Measurements from ENCODE around the gene C11orf24. TPM values are rescaled to one million over a fixed set of nuclear protein-coding genes. Genes with fewer than 3 reads are reported as not detected.

Gene C11orf24
- 10 to 100 TPM in 1 of 2 donors, 1 to 10 TPM in 1; 9.8 to 50.0 TPM for total RNA-seq
- 10 to 100 TPM; 25.4 to 33.9 TPM for polyA plus RNA-seq
- long read RNA-seq, donor 1, transcript C11orf24-201 (4 exons, 2,063 nt), result major isoform, 9 of 10 reads
- long read RNA-seq, donor 1, partial matches to known transcripts, result 0 of 10 reads
- long read RNA-seq, donor 1, other reads (novel, unspliced or antisense), result 0 of 10 reads
- long read RNA-seq, donor 2, partial matches to known transcripts, result 0 of 4 reads
- long read RNA-seq, donor 2, other reads (novel, unspliced or antisense), result 0 of 4 reads
- long read RNA-seq, donor 3, partial matches to known transcripts, result 0 of 3 reads
- long read RNA-seq, donor 3, other reads (novel, unspliced or antisense), result 0 of 3 reads
- long read RNA-seq, donor 4, partial matches to known transcripts, result 0 of 3 reads
- long read RNA-seq, donor 4, other reads (novel, unspliced or antisense), result 0 of 3 reads
- long read RNA-seq, donor 5, transcript C11orf24-201 (4 exons, 2,063 nt), result major isoform, 14 of 17 reads
- long read RNA-seq, donor 5, partial matches to known transcripts, result 0 of 17 reads
- long read RNA-seq, donor 5, other reads (novel, unspliced or antisense), result 0 of 17 reads

DNA sequence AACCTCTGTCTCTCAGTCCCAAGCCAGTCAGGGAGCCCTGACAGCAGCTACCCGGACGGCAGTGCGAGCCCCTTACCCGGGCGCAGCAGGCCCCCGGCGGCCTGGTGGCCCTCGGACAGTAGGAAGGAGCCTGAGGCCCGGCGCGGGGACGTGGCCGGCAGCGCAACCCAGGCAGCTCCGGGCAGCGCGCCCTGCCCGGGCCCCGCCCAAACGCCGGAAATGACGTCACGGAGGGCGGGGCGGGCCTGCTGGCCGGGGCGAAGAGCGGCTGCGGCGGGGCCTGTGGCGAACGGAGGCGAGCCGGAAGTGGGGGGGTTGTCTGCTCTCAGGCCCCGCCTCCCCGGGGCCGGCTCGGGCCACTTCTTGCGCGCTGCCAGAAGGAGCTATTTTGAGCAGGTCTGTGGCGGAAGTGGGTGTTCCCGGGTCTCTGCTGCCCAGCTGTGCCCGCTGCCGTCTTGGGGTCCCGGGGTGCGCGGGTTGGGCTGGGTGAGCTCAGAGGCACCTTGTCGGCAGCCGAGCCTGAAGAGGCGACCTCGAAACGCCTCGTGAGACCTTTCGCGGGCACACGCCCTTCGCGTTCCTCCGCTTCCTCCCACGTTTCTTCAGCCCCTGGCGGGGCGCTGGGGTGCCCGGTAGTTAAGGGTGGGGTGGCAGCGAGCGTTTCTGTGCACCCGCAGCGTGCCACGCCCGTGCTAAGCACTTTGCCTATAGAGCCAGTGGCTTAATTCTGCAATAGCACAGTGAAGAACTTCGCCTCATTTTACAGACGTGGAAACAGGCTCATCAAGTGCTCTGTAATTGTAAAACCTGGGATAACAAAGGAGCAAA, at the start of gene C11orf24:
Gene C11orf24 (minus strand): TSS at position 193 of the 828 bp plus-strand sequence. CDS start 8,206 bp downstream, outside the sequence.
- Histone ChIP-seq H3K9me3 (ENCODE audit: control insufficient read depth in 4 of 4, insufficient read depth in 3 of 4, low read length in 3 of 4) (no peaks in the 10 kb centered on the region), H3K9ac (ENCODE audit: insufficient read depth in 1 of 2, low read length in 2 of 2) (peak within 1 kb of the TSS; percentile 89 to 93), H3K4me1 (ENCODE audit: control insufficient read depth in 5 of 5, insufficient read depth in 5 of 5, low read length in 5 of 5) (peaks cover 3 to 12% (median 8%) of the 10 kb centered on the region in 5 donors), H3K36me3 (ENCODE audit: control insufficient read depth in 4 of 4, insufficient read depth in 4 of 4, low read length in 4 of 4) (peaks cover 3 to 10% (median 9%) of the 10 kb centered on the region in 4 donors), H3K4me3 (peak within 1 kb of the TSS; percentile 73), H3K27me3 (ENCODE audit: control insufficient read depth in 3 of 3, insufficient read depth in 3 of 3, low read length in 2 of 3) (no peaks in the 10 kb centered on the region), H3K27ac (ENCODE audit: low read depth in 1 of 2, low read length in 1 of 2) (peak within 1 kb of the TSS; percentile 95 to 97)
- ATAC-seq (ENCODE audit: insufficient read depth, low FRiP score), result peak; percentile 96
- TF ChIP-seq, protein P1, sequence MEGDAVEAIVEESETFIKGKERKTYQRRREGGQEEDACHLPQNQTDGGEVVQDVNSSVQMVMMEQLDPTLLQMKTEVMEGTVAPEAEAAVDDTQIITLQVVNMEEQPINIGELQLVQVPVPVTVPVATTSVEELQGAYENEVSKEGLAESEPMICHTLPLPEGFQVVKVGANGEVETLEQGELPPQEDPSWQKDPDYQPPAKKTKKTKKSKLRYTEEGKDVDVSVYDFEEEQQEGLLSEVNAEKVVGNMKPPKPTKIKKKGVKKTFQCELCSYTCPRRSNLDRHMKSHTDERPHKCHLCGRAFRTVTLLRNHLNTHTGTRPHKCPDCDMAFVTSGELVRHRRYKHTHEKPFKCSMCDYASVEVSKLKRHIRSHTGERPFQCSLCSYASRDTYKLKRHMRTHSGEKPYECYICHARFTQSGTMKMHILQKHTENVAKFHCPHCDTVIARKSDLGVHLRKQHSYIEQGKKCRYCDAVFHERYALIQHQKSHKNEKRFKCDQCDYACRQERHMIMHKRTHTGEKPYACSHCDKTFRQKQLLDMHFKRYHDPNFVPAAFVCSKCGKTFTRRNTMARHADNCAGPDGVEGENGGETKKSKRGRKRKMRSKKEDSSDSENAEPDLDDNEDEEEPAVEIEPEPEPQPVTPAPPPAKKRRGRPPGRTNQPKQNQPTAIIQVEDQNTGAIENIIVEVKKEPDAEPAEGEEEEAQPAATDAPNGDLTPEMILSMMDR (IDR thresholded peaks at IDR 0.05; ENCODE audit: control extremely low read depth, extremely low read depth), result no peak
- peak; percentile 95 to 98 (median 97) for DNase-seq
- 0% methylated on average over 51 to 71 of the region's 71 CpGs for WGBS, 2 donors

DNA sequence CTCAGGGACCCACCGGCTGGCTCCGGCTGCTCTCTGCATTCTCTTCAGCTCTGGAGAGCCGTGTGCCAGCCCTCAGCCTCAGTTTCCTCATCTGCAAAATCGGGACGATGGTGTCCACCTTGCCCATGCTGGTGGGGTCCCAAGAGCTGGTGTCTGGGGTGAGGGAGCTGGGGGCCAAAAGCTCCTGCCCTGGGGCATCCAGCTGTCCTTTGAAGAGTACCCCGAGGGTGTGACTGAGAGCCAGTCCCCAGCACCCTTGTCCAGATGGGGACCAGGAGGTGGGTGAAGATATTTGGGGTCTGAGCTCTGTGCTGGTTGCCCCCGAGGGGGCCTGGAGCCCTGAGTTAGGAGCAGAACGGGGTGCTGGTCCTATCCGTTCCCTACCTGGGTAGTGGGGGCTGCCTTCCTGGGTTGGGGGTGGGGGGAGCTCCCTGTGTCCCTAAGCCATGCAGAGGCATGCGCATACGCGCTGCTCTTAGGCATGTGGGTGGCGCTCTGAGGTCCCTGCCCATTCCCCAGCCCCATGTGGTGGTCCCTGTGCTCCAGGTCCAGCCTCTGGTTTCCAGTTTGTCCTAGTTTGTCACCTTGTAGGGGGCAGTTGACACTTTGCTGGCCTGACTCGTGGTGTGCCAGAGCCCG, 45.5 kb upstream of the C11orf24 start:
- no peaks in the 10 kb centered on the region for H3K27me3 ChIP-seq (ENCODE audit: control insufficient read depth in 3 of 3, insufficient read depth in 3 of 3, low read length in 2 of 3)
- no peak overlapping the region for H3K9ac ChIP-seq (ENCODE audit: insufficient read depth in 1 of 2, low read length in 2 of 2)
- TF ChIP-seq, protein P1 (IDR thresholded peaks at IDR 0.05; ENCODE audit: control extremely low read depth, extremely low read depth), result no peak
- WGBS, 2 donors, result 66 to 79% methylated on average over 15 of the region's 15 CpGs
- H3K4me1 ChIP-seq (ENCODE audit: control insufficient read depth in 5 of 5, insufficient read depth in 5 of 5, low read length in 5 of 5), result peaks cover 7 to 34% (median 31%) of the 10 kb centered on the region in 5 donors
- no peaks in the 10 kb centered on the region for H3K36me3 ChIP-seq (ENCODE audit: control insufficient read depth in 4 of 4, insufficient read depth in 4 of 4, low read length in 4 of 4)
- no peaks in the 10 kb centered on the region for H3K9me3 ChIP-seq (ENCODE audit: control insufficient read depth in 4 of 4, insufficient read depth in 3 of 4, low read length in 3 of 4)
- no peak overlapping the region for H3K4me3 ChIP-seq
- ATAC-seq (ENCODE audit: insufficient read depth, low FRiP score), result no peak
- peak overlapping the region in 1 of 2 donors; percentile 18 for H3K27ac ChIP-seq (ENCODE audit: low read depth in 1 of 2, low read length in 1 of 2)
- DNase-seq, result no peak

DNA sequence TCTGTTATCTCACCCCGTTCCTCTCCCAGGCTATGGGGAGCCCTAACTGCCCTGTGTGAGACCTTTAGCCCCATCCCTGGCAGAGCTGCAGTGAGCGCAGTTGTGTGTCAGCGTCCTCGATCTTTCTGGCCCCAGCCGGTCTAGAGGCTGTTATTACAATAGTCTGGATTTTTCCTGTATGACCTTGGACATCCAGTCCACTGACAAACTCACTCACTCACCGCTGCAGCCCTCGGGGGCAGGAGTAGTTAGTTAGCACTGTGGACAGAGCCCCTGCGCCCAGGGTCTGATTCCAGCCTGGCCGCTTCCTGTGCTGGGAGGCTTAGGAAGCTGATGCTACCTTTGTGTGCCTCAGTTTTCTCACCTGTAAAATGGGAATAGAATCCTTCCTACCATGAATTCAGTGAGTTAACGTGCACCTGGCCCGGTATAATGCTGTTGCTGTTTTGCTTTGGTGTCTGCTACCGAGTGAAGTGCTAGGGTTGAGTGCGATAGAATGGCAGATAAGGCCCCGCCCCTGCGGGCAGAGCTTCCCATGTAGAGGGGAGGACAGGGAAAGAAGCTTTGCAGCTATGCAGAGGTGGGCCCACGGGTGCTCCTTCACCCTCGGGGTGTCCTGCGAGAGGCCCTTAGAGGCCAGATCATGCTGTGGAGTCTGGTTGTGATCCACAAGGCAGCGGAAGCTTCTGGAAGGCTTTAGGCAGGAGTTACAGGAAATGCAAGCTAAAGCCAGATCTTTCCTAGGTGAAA, 43.6 kb upstream of the C11orf24 start:
- ATAC-seq (ENCODE audit: insufficient read depth, low FRiP score) (no peak), DNase-seq (peak; percentile 32 to 45 (median 36))
- H3K27me3 ChIP-seq (ENCODE audit: control insufficient read depth in 3 of 3, insufficient read depth in 3 of 3, low read length in 2 of 3), result no peaks in the 10 kb centered on the region
- peaks cover 7 to 34% (median 25%) of the 10 kb centered on the region in 5 donors for H3K4me1 ChIP-seq (ENCODE audit: control insufficient read depth in 5 of 5, insufficient read depth in 5 of 5, low read length in 5 of 5)
- no peak overlapping the region for H3K4me3 ChIP-seq
- H3K27ac ChIP-seq (ENCODE audit: low read depth in 1 of 2, low read length in 1 of 2), result peak overlapping the region; percentile 65 to 86
- TF ChIP-seq, protein P1 (IDR thresholded peaks at IDR 0.05; ENCODE audit: control extremely low read depth, extremely low read depth), result no peak
- H3K9ac ChIP-seq (ENCODE audit: insufficient read depth in 1 of 2, low read length in 2 of 2), result peak overlapping the region in 1 of 2 donors; percentile 46
- 62 to 76% methylated on average over 19 of the region's 19 CpGs for WGBS, 2 donors
- no peaks in the 10 kb centered on the region for H3K9me3 ChIP-seq (ENCODE audit: control insufficient read depth in 4 of 4, insufficient read depth in 3 of 4, low read length in 3 of 4)
- no peaks in the 10 kb centered on the region for H3K36me3 ChIP-seq (ENCODE audit: control insufficient read depth in 4 of 4, insufficient read depth in 4 of 4, low read length in 4 of 4)
